H1 (cell line): ENCODE measurements around the gene MRPL4. TPM values are rescaled to one million over a fixed set of nuclear protein-coding genes. Genes with fewer than 3 reads are reported as not detected.
"Not testable (repeated sequence)": the region's sequence is repeated elsewhere in the genome, so short reads cannot be mapped to it uniquely, and the experiment has no call there.

ENCODE experiments used
- CTCF ChIA-PET: fragments of 300-600 bp; sonication (Branson Sonifier 250); formaldehyde crosslinking; loops from one replicate; lab custom pipeline; 2021; ENCODE audit not compliant: partially characterized antibody; lab: Charles Lee
- POLR2A ChIA-PET: fragments of 300-600 bp; sonication (Branson Sonifier 250); formaldehyde crosslinking; loops from one replicate; lab custom pipeline; 2021; ENCODE audit warnings: inconsistent platforms; ENCODE audit not compliant: partially characterized antibody; lab: Charles Lee
- DNase-seq, 2 experiments: peaks; one replicate each; pipeline versions ENCODE4 v3.0.0 to v3.0.0-alpha.2; 2010 to 2022; ENCODE audit warnings: low spot score in 2 of 2, low read depth in 1 of 2, mixed read lengths in 1 of 2
- FAIRE-seq: peaks from 2 replicates; lab custom pipeline; 2011; peaks lifted over from hg19 to GRCh38; lab: Jason Lieb, UNC
- H2AFZ ChIP-seq: 2 replicates; pipeline ENCODE4 v1.8.1; 2012; ENCODE audit warnings: low read length, inconsistent platforms
- H2AK5ac ChIP-seq: 2 replicates; pipeline ENCODE4 v1.6.1; 2013; ENCODE audit warnings: low read depth, low read length
- H2BK120ac ChIP-seq: replicated peaks from 2 replicates; pipeline ENCODE3; 2013; ENCODE audit warnings: low read depth, low read length, inconsistent platforms
- H2BK12ac ChIP-seq: 2 replicates; pipeline ENCODE4 v1.6.1; 2013; ENCODE audit warnings: low read depth, low read length
- H2BK15ac ChIP-seq: 2 replicates; pipeline ENCODE4 v1.6.1; 2013; ENCODE audit warnings: low read length
- H2BK20ac ChIP-seq: 2 replicates; pipeline ENCODE4 v1.6.1; 2013; ENCODE audit warnings: low read length
- H2BK5ac ChIP-seq: 2 replicates; pipeline ENCODE4 v1.6.1; 2013; ENCODE audit warnings: low read depth, low read length
- H3K14ac ChIP-seq: 2 replicates; pipeline ENCODE4 v1.6.1; 2013; ENCODE audit warnings: inconsistent platforms; ENCODE audit not compliant: insufficient read length
- H3K18ac ChIP-seq: 2 replicates; pipeline ENCODE4 v1.6.1; 2013; ENCODE audit warnings: low read length; ENCODE audit errors: extremely low read depth
- H3K23ac ChIP-seq: 2 replicates; pipeline ENCODE4 v1.6.1; 2013; ENCODE audit warnings: inconsistent platforms; ENCODE audit not compliant: insufficient read length
- H3K23me2 ChIP-seq: 2 replicates; pipeline ENCODE4 v1.6.1; 2013; ENCODE audit warnings: low read depth, low read length
- H3K27ac ChIP-seq: 2 replicates; pipeline ENCODE4 v1.6.1; 2011; ENCODE audit warnings: low read depth, low read length, inconsistent platforms
- H3K27me3 ChIP-seq, 4 experiments: replicated peaks in 1 of 4; 1 replicate in 1 of 4; 2 replicates in 3 of 4; pipeline versions ENCODE4 v1.6.1 to v1.8.1; 2011 to 2013; ENCODE audit warnings: low read length in 3 of 4, mild to moderate bottlenecking in 3 of 4, inconsistent platforms in 2 of 4, mixed read lengths in 2 of 4, moderate library complexity in 1 of 4; ENCODE audit not compliant: control insufficient read depth in 3 of 4, insufficient read depth in 3 of 4; ENCODE audit errors: extremely low read depth in 1 of 4
- H3K36me3 ChIP-seq, 4 experiments: 2 replicates each; pipeline versions ENCODE4 v1.6.1 to v1.8.1; 2011 to 2013; ENCODE audit warnings: mild to moderate bottlenecking in 4 of 4, low read length in 3 of 4, moderate library complexity in 2 of 4, control low read depth in 1 of 4, inconsistent platforms in 1 of 4; ENCODE audit not compliant: insufficient read depth in 4 of 4, control insufficient read depth in 2 of 4
- H3K4ac ChIP-seq: replicated peaks from 2 replicates; pipeline ENCODE3; 2013; ENCODE audit warnings: low read length, low read depth, mixed read lengths, inconsistent platforms; ENCODE audit not compliant: insufficient read length
- H3K4me1 ChIP-seq, 4 experiments: replicated peaks in 1 of 4; 1 replicate in 1 of 4; 2 replicates in 3 of 4; pipeline versions ENCODE4 v1.6.1 to v1.8.1; 2011 to 2013; ENCODE audit warnings: low read length in 3 of 4, inconsistent platforms in 2 of 4, mixed read lengths in 1 of 4; ENCODE audit not compliant: insufficient read depth in 4 of 4, control insufficient read depth in 3 of 4
- H3K4me2 ChIP-seq, 2 experiments: 2 replicates each; pipeline versions ENCODE4 v1.6.1 to v1.8.1; 2011 to 2013; ENCODE audit warnings: low read depth in 2 of 2, low read length in 2 of 2, control low read depth in 1 of 2, inconsistent platforms in 1 of 2, mild to moderate bottlenecking in 1 of 2; ENCODE audit not compliant: insufficient read depth in 1 of 2
- H3K4me3 ChIP-seq, 4 experiments: fragments of 200-600, 300-600 bp in 1 of 4; sonication (generic), shearing (Covaris generic), sonication (Bioruptor Twin) in 1 of 4; 2 replicates each; pipeline versions ENCODE4 v1.5.1 to v1.8.1; 2011 to 2016; ENCODE audit warnings: low read length in 4 of 4, low read depth in 3 of 4, control low read depth in 2 of 4, inconsistent platforms in 2 of 4, mild to moderate bottlenecking in 2 of 4, mixed read lengths in 1 of 4, moderate library complexity in 1 of 4; ENCODE audit not compliant: insufficient read depth in 2 of 4; ENCODE audit errors: extremely low read depth in 1 of 4
- H3K56ac ChIP-seq: replicated peaks from 2 replicates; pipeline ENCODE3; 2013; ENCODE audit warnings: low read depth, mild to moderate bottlenecking, mixed read lengths, low read length, inconsistent platforms; ENCODE audit not compliant: insufficient read length
- H3K79me1 ChIP-seq: 2 replicates; pipeline ENCODE4 v1.6.1; 2013; ENCODE audit warnings: low read depth, low read length, control low read depth
- H3K79me2 ChIP-seq, 2 experiments: 2 replicates each; pipeline versions ENCODE4 v1.6.1 to v1.8.1; 2012 to 2013; ENCODE audit warnings: low read length in 2 of 2, mild to moderate bottlenecking in 2 of 2, inconsistent platforms in 1 of 2; ENCODE audit not compliant: insufficient read depth in 2 of 2, control insufficient read depth in 1 of 2
- H3K9ac ChIP-seq, 4 experiments: replicated peaks in 1 of 4; 1 replicate in 1 of 4; 2 replicates in 3 of 4; pipeline versions ENCODE4 v1.6.1 to v1.8.1; 2011 to 2013; ENCODE audit warnings: low read depth in 3 of 4, low read length in 3 of 4, control low read depth in 2 of 4, mild to moderate bottlenecking in 2 of 4, moderate library complexity in 2 of 4, inconsistent platforms in 1 of 4; ENCODE audit errors: extremely low read depth in 1 of 4
- H3K9me3 ChIP-seq, 2 experiments: 2 replicates each; pipeline versions ENCODE4 v1.6.1 to v1.8.1; 2012 to 2013; ENCODE audit warnings: mild to moderate bottlenecking in 2 of 2, moderate library complexity in 2 of 2, control low read depth in 1 of 2, inconsistent platforms in 1 of 2, low read depth in 1 of 2, low read length in 1 of 2, mixed read lengths in 1 of 2; ENCODE audit not compliant: insufficient read depth in 2 of 2
- H4K20me1 ChIP-seq, 2 experiments: replicated peaks in 1 of 2; 2 replicates each; pipeline versions ENCODE3 to v1.8.1; 2011 to 2013; ENCODE audit warnings: inconsistent platforms in 2 of 2, low read length in 2 of 2, mild to moderate bottlenecking in 1 of 2; ENCODE audit not compliant: insufficient read depth in 2 of 2, control insufficient read depth in 1 of 2
- H4K5ac ChIP-seq: 2 replicates; pipeline ENCODE4 v1.6.1; 2013; ENCODE audit warnings: low read length, low read depth, mixed read lengths, inconsistent platforms; ENCODE audit not compliant: insufficient read length
- H4K8ac ChIP-seq: 2 replicates; pipeline ENCODE4 v1.8.0; 2013; ENCODE audit warnings: mild to moderate bottlenecking, moderate library complexity, low read length, inconsistent platforms; ENCODE audit not compliant: insufficient read depth; ENCODE audit errors: extremely low read depth
- H4K91ac ChIP-seq: replicated peaks from 2 replicates; pipeline ENCODE3; 2013; ENCODE audit warnings: low read length, mixed read lengths, inconsistent platforms; ENCODE audit not compliant: insufficient read length
- WGBS, 2 experiments: shearing (Covaris generic) in 1 of 2; methylation state at CpG; one replicate each; pipeline versions ENCODE4 v1.1.6 to v1.1.7; 2013 to 2015; ENCODE audit warnings: low lambda C conversion rate in 2 of 2, mixed read lengths in 2 of 2, inconsistent platforms in 1 of 2, low coverage in 1 of 2, missing lambda C conversion rate in 1 of 2; ENCODE audit not compliant: insufficient replicate concordance in 2 of 2, insufficient coverage in 1 of 2, insufficient read length in 1 of 2; ENCODE audit errors: extremely low coverage in 1 of 2, missing lambda C conversion rate in 1 of 2; 5-methylcytosine and 5-hydroxymethylcytosine counted together
- polyA plus RNA-seq, 7 experiments: library from polyadenylated mRNA; depleted of rRNA in 3 of 7; stranded (reverse) in 5 of 7; unstranded in 2 of 7; fragments of >200 nt in 5 of 7; fragments of 200-250 nt in 2 of 7; gene quantifications; 1 replicate in 5 of 7; 2 replicates in 1 of 7; 4 replicates in 1 of 7; pipeline versions ENCODE4 v1.2.1 to v1.2.3, GENCODE V29; 2011 to 2013; ENCODE audit warnings: missing spikeins in 2 of 7, mixed read lengths in 2 of 7
- total RNA-seq: library from RNA; stranded (reverse); fragmentation: NEBNext Ultra II Directional; extraction: Animal tissue kit (Norgen Biotek cat#: 25700); gene quantifications from 2 replicates; pipeline ENCODE4 v1.2.1, GENCODE V29; 2021

The MRPL4 gene
- total and polyA plus RNA-seq, 2 of the 8 experiments (the other 6 are each of a cell fraction or from before 2014, with no cell fraction given), result 82.3 to 187 TPM

- H2AFZ ChIP-seq, H3K79me1 ChIP-seq, H3K4me1 ChIP-seq, H2BK5ac ChIP-seq, H2BK12ac ChIP-seq, H4K20me1 ChIP-seq, H3K27me3 ChIP-seq, POLR2A ChIA-PET, H3K4me2 ChIP-seq, H4K5ac ChIP-seq, H3K23me2 ChIP-seq, H3K9me3 ChIP-seq, H2BK20ac ChIP-seq, H3K9ac ChIP-seq, H3K27ac ChIP-seq, H2AK5ac ChIP-seq, H3K18ac ChIP-seq, H3K14ac ChIP-seq, DNase-seq, H3K4ac ChIP-seq, H3K56ac ChIP-seq, H4K91ac ChIP-seq, H3K4me3 ChIP-seq, FAIRE-seq, H4K8ac ChIP-seq, H2BK120ac ChIP-seq, H2BK15ac ChIP-seq, H3K79me2 ChIP-seq, H3K23ac ChIP-seq, H3K36me3 ChIP-seq: not testable (repeated sequence)
- 94% methylated on average over 5 of the region's 5 CpGs; no CpG with 5 or more reads in 1 of the 2 experiments for WGBS, 2 experiments
- CTCF ChIA-PET, result interaction anchor here (0.6 to 11.6 kb wide), 2 partner anchors 12 to 110 kb away, joined by 3 to 94 read pairs; partner anchors contain the start of gene ICAM1
Observed at GRCh38 chr19:10282043-10282442, 30.0 kb downstream of the MRPL4 start.
